ENCODE results near the gene GRIN1. TPM values are rescaled to one million over a fixed set of nuclear protein-coding genes. Genes with fewer than 3 reads are reported as not detected.

Gene GRIN1
- total RNA-seq, 4 donors from 2014 or later = 0.14 TPM; not detected in 3

- Histone ChIP-seq H3K9me3 (no peaks in the 10 kb centered on the region), H3K27ac (no peak overlapping the region), H3K4me3 (no peak overlapping the region), H3K27me3 (peaks cover 61% of the 10 kb centered on the region), H3K36me3 (no peaks in the 10 kb centered on the region), H3K4me1 (no peaks in the 10 kb centered on the region)
- TF ChIP-seq EP300 (IDR thresholded peaks at IDR 0.05; ENCODE audit: low read depth) = no peak
- no peak for DNase-seq
- WGBS, 2 donors (ENCODE audit: low coverage in 1 of 2) = 57 to 94% methylated on average over 3 to 48 of the region's 49 CpGs
- intact Hi-C loops (cut with DNase I; ENCODE audit: low total_unique reads) (loop anchor here (1.0 kb wide), 1 partner anchor 8 kb away; no protein-coding TSS in a partner anchor), in situ Hi-C loops (cut with MboI; ENCODE audit: low pct_ligation_motif_present in 1 of 4, low pct_unique_long_range_greater_than_20kb in 1 of 4, low sequenced_read_pairs in 3 of 4) (no loop called here)
These were observed 7.0 kb downstream of the GRIN1 start for GRCh38 chr9:137145731-137146526.

DNA sequence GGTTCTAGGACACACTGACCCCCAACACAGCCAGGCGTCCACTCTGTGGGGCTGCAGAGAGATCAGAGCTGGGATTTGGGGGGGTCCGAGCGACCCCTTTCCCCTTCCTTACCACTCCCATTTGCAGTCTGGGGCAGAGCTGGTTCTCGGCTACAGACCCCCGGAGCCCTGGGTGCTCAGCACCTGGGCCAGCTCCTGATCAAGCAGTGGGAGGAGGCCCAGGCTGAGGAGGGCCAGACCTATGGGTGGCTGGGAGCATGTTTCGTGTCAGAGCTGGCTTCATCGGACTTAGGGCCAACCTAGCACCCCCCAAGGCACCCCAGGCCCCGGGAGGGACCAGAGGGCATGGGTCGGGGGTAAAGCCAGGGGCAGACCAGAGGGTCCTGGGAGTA, 7.6 kb downstream of the GRIN1 start:
- DNase-seq = no peak
- in situ Hi-C loops (cut with MboI; ENCODE audit: low pct_ligation_motif_present in 1 of 4, low pct_unique_long_range_greater_than_20kb in 1 of 4, low sequenced_read_pairs in 3 of 4) (no loop called here), intact Hi-C loops (cut with DNase I; ENCODE audit: low total_unique reads) (no loop called here)
- Histone ChIP-seq H3K9me3 (no peaks in the 10 kb centered on the region), H3K4me3 (no peak overlapping the region), H3K27me3 (peaks cover 55% of the 10 kb centered on the region), H3K27ac (no peak overlapping the region), H3K4me1 (no peaks in the 10 kb centered on the region), H3K36me3 (no peaks in the 10 kb centered on the region)
- no peak for TF ChIP-seq POLR2A (IDR thresholded peaks at IDR 0.05)
- TF ChIP-seq EP300 (IDR thresholded peaks at IDR 0.05; ENCODE audit: low read depth) = no peak
- no peak for TF ChIP-seq POLR2AphosphoS5 (IDR thresholded peaks at IDR 0.05)
- TF ChIP-seq CTCF (IDR thresholded peaks at IDR 0.05) = no peak
- WGBS, 2 donors (ENCODE audit: low coverage in 1 of 2) = 56% methylated on average over 7 of the region's 9 CpGs; no CpG with 5 or more reads in 1 of the 2 donors

DNA sequence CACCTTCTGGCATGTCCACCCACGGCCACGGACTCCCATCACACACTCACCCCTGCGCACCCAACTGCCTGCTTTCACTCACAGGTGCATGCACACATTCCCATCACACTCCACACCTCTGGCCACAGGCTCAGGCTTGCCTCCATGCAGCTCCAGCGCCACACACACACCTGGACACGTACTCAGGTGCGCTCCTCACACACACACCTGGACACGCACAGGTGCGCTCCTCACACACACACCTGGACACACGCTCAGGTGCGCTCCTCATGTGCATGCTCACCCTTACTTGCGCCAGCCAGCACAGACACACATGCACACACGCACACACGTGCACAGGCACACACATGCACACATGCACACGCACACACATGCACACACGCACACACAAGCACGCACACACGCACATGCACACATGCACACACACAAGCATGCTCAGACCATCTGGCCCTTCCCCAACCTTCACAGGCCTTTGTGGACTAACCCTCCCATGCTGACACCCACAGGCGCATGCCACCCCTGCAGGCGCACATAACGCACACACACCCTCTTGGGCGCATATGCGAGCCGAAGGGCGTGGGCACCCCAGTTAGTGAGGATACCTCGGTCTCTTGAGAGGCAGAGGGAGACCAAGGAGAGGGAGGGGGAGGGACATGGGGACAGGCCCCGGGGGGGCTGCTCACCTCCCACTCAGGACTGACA, 8.3 kb downstream of the GRIN1 start:
- no peak for DNase-seq
- Histone ChIP-seq H3K27me3 (peaks cover 49% of the 10 kb centered on the region), H3K4me1 (no peaks in the 10 kb centered on the region), H3K27ac (no peak overlapping the region), H3K4me3 (no peak overlapping the region), H3K9me3 (no peaks in the 10 kb centered on the region), H3K36me3 (no peaks in the 10 kb centered on the region)
- WGBS, 2 donors (ENCODE audit: low coverage in 1 of 2) = 81% methylated on average over 25 of the region's 26 CpGs; no CpG with 5 or more reads in 1 of the 2 donors
- in situ Hi-C loops (cut with MboI; ENCODE audit: low pct_ligation_motif_present in 1 of 4, low pct_unique_long_range_greater_than_20kb in 1 of 4, low sequenced_read_pairs in 3 of 4) (no loop called here), intact Hi-C loops (cut with DNase I; ENCODE audit: low total_unique reads) (no loop called here)
- TF ChIP-seq POLR2AphosphoS5 (IDR thresholded peaks at IDR 0.05) (no peak), EP300 (IDR thresholded peaks at IDR 0.05; ENCODE audit: low read depth) (no peak), CTCF (IDR thresholded peaks at IDR 0.05) (no peak), POLR2A (IDR thresholded peaks at IDR 0.05) (no peak)

DNA sequence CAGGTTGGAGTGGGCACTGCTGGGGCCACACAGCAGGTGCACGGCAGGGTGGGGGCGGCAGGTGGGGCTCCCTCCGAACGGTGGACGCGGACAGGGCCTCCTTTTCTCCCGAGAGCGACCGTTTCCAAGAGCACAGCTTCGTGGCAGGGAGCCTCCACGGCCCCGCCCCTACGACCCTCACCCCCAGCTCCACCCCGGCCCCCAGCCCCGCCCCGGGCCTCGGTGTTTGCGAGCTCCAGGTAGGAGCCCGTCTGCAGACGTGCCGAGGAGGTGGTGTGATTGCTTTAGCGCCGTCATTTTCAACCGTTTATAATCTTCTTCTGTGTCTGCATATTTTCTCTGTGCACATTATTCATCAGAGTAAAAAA, 8.8 kb downstream of the GRIN1 start:
- H3K4me3 ChIP-seq = no peak overlapping the region
- H3K27me3 ChIP-seq = peaks cover 43% of the 10 kb centered on the region
- DNase-seq = no peak
- no peak overlapping the region for H3K27ac ChIP-seq
- WGBS, 2 donors (ENCODE audit: low coverage in 1 of 2) = 17% methylated on average over 24 of the region's 24 CpGs; no CpG with 5 or more reads in 1 of the 2 donors
- in situ Hi-C loops (cut with MboI; ENCODE audit: low pct_ligation_motif_present in 1 of 4, low pct_unique_long_range_greater_than_20kb in 1 of 4, low sequenced_read_pairs in 3 of 4) = no loop called here
- H3K36me3 ChIP-seq = no peaks in the 10 kb centered on the region
- H3K9me3 ChIP-seq = no peaks in the 10 kb centered on the region
- intact Hi-C loops (cut with DNase I; ENCODE audit: low total_unique reads) = no loop called here
- no peaks in the 10 kb centered on the region for H3K4me1 ChIP-seq
- TF ChIP-seq CTCF (IDR thresholded peaks at IDR 0.05) (no peak), EP300 (IDR thresholded peaks at IDR 0.05; ENCODE audit: low read depth) (no peak), POLR2AphosphoS5 (IDR thresholded peaks at IDR 0.05) (no peak), POLR2A (IDR thresholded peaks at IDR 0.05) (no peak)
